Measurements from ENCODE around the gene SHMT2.

GRCh38 chr12:57200497-57200896 lies 29.0 kb upstream of the SHMT2 start:
- TF ChIP-seq YY1 (IDR thresholded peaks at IDR 0.05; ENCODE audit: insufficient read depth, insufficient read length): no peak
- no peak for TF ChIP-seq ZNF274 (IDR thresholded peaks at IDR 0.05; ENCODE audit: low read depth, low read length)
- TF ChIP-seq SUZ12 (IDR thresholded peaks at IDR 0.05; ENCODE audit: extremely low read depth, insufficient read depth, insufficient read length): no peak

Measured in NT2/D1 (cell line).